Stimulated activated naive CD4-positive, alpha-beta T cell (primary cell): Measurements from ENCODE around the gene INSYN2B.
"Not testable (repeated sequence)": the region's sequence is repeated elsewhere in the genome, so short reads cannot be mapped to it uniquely, and the experiment has no call there.

Experiments used
- DNase-seq, 6 experiments: peaks; one replicate each; lab custom pipeline; 2025; lab: John Stamatoyannopoulos, UW

Gene INSYN2B

GRCh38 chr5:169971780-169972179 lies 8.5 kb downstream of the INSYN2B start:
- DNase-seq = no peak

- DNase-seq = no peak
Measured at GRCh38 chr5:169970911-169971765, 9.2 kb downstream of the INSYN2B start.

GRCh38 chr5:169970339-169970738 lies 10.0 kb downstream of the INSYN2B start:
- DNase-seq = no peak

- DNase-seq = no peak
Measured at GRCh38 chr5:169964246-169964645, 16.0 kb downstream of the INSYN2B start.

- no peak for DNase-seq
Measured at GRCh38 chr5:169960659-169961058, 19.6 kb downstream of the INSYN2B start.

- DNase-seq = no peak
Measured at GRCh38 chr5:169958278-169958677, 22.0 kb downstream of the INSYN2B start.

- no peak for DNase-seq
Measured at GRCh38 chr5:169956756-169957155, 23.5 kb downstream of the INSYN2B start.

GRCh38 chr5:169956126-169956525 lies 24.2 kb downstream of the INSYN2B start:
- DNase-seq = no peak

- DNase-seq = no peak
Measured at GRCh38 chr5:169954786-169955185, 25.5 kb downstream of the INSYN2B start.

GRCh38 chr5:169953196-169953595 lies 27.1 kb downstream of the INSYN2B start:
- not testable (repeated sequence) for DNase-seq

GRCh38 chr5:169950333-169950732 lies 30.0 kb downstream of the INSYN2B start:
- no peak for DNase-seq

- no peak for DNase-seq
Measured at GRCh38 chr5:169946743-169947295, 33.5 kb downstream of the INSYN2B start.

- DNase-seq = no peak
Measured at GRCh38 chr5:169945831-169946261, 34.4 kb downstream of the INSYN2B start.

GRCh38 chr5:169944922-169945680 lies 35.2 kb downstream of the INSYN2B start:
- DNase-seq = no peak

GRCh38 chr5:169944115-169944514 lies 36.2 kb downstream of the INSYN2B start:
- no peak for DNase-seq

GRCh38 chr5:169943026-169943425 lies 37.3 kb downstream of the INSYN2B start:
- no peak for DNase-seq

GRCh38 chr5:169942181-169942580 lies 38.1 kb downstream of the INSYN2B start:
- no peak for DNase-seq

- no peak for DNase-seq
Measured at GRCh38 chr5:169941542-169941941, 38.8 kb downstream of the INSYN2B start.

GRCh38 chr5:169939731-169940130 lies 40.6 kb downstream of the INSYN2B start:
- DNase-seq = no peak

GRCh38 chr5:169938439-169938838 lies 41.9 kb downstream of the INSYN2B start:
- DNase-seq = no peak

GRCh38 chr5:169935762-169936161 lies 44.5 kb downstream of the INSYN2B start:
- no peak for DNase-seq

GRCh38 chr5:169934990-169935389 lies 45.3 kb downstream of the INSYN2B start:
- no peak for DNase-seq

- DNase-seq = no peak
Measured at GRCh38 chr5:169933616-169934015, 46.7 kb downstream of the INSYN2B start.
